ENCODE measurements around the gene CHCHD3.

The CHCHD3 gene

GRCh38 chr7:133112335-133112734 lies 30.4 kb upstream of the CHCHD3 start:
- H3K27ac ChIP-seq: no peak overlapping the region
- no peak overlapping the region for H3K4me3 ChIP-seq (ENCODE audit: low read depth, low read length)
- TF ChIP-seq CTCF (IDR thresholded peaks at IDR 0.05; ENCODE audit: low read depth, low read length): no peak
- H3K9me3 ChIP-seq (ENCODE audit: severe bottlenecking): no peaks in the 10 kb centered on the region
- no peak for DNase-seq
- H3K27me3 ChIP-seq (ENCODE audit: insufficient read depth, low read depth, severe bottlenecking): no peaks in the 10 kb centered on the region
- no peaks in the 10 kb centered on the region for H3K36me3 ChIP-seq

- H3K27me3 ChIP-seq (ENCODE audit: insufficient read depth, low read depth, severe bottlenecking): no peaks in the 10 kb centered on the region
- TF ChIP-seq CTCF (IDR thresholded peaks at IDR 0.05; ENCODE audit: low read depth, low read length): no peak
- no peak for DNase-seq
- no peak overlapping the region for H3K27ac ChIP-seq
- H3K9me3 ChIP-seq (ENCODE audit: severe bottlenecking): no peaks in the 10 kb centered on the region
- H3K4me3 ChIP-seq (ENCODE audit: low read depth, low read length): no peak overlapping the region
- H3K36me3 ChIP-seq: no peaks in the 10 kb centered on the region
These were observed 28.4 kb upstream of the CHCHD3 start for GRCh38 chr7:133110312-133110711.

GRCh38 chr7:133109816-133110215 lies 27.9 kb upstream of the CHCHD3 start:
- no peak for DNase-seq
- no peak overlapping the region for H3K4me3 ChIP-seq (ENCODE audit: low read depth, low read length)
- no peak overlapping the region for H3K27ac ChIP-seq
- H3K27me3 ChIP-seq (ENCODE audit: insufficient read depth, low read depth, severe bottlenecking): no peaks in the 10 kb centered on the region
- H3K36me3 ChIP-seq: no peaks in the 10 kb centered on the region
- H3K9me3 ChIP-seq (ENCODE audit: severe bottlenecking): no peaks in the 10 kb centered on the region
- no peak for TF ChIP-seq CTCF (IDR thresholded peaks at IDR 0.05; ENCODE audit: low read depth, low read length)

- Histone ChIP-seq H3K27ac (no peak overlapping the region), H3K36me3 (no peaks in the 10 kb centered on the region), H3K4me3 (ENCODE audit: low read depth, low read length) (no peak overlapping the region), H3K27me3 (ENCODE audit: insufficient read depth, low read depth, severe bottlenecking) (no peaks in the 10 kb centered on the region), H3K9me3 (ENCODE audit: severe bottlenecking) (no peaks in the 10 kb centered on the region)
- TF ChIP-seq CTCF (IDR thresholded peaks at IDR 0.05; ENCODE audit: low read depth, low read length): no peak
- DNase-seq: no peak
These were observed 26.1 kb upstream of the CHCHD3 start for GRCh38 chr7:133108023-133108422.

- Histone ChIP-seq H3K9me3 (ENCODE audit: severe bottlenecking) (no peaks in the 10 kb centered on the region), H3K4me3 (ENCODE audit: low read depth, low read length) (no peak overlapping the region), H3K27me3 (ENCODE audit: insufficient read depth, low read depth, severe bottlenecking) (no peaks in the 10 kb centered on the region), H3K27ac (no peak overlapping the region), H3K36me3 (no peaks in the 10 kb centered on the region)
- no peak for TF ChIP-seq CTCF (IDR thresholded peaks at IDR 0.05; ENCODE audit: low read depth, low read length)
- no peak for DNase-seq
These were observed 20.6 kb upstream of the CHCHD3 start for GRCh38 chr7:133102276-133103060.
